ENCODE results near the gene ATP1A4.

ATP1A4 gene

DNA sequence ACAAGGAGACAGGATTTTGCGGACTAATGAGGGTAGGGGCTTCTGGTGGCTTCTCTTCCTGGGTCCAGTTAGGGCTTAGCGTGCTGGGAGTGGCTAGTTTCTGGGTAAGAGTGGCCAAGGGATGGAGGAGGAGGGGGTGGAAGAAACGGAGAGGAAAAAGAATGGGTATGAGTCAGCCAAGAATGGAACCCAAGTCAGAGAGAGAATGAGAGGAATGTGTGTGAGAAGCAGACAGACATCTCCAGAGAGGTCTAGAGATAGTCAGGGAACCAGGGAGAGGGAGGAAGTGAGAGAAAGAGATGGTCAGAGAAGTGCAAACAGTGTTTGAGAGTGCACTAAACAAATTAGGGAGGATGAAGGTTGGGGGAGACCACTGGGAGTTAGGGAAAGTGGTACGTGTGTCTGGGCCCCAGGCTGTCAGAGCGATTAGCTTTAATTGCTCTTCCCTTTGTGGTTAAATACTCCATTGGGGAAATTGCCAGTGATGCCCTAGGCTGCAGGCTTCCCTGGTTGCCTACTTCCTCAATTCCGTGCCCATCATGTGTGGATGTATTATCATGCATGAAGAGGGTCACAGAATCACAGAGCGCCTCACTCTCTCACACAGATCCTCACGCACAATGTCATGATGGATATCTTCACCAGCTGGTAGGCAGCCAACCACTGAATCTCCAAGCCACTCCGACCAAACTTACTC is 55.2 kb downstream of the ATP1A4 start:
- DNase-seq (ENCODE audit: low read depth), result no peak

- DNase-seq (ENCODE audit: low read depth), result no peak
Observed at GRCh38 chr1:160207118-160207650, 55.8 kb downstream of the ATP1A4 start.

DNA sequence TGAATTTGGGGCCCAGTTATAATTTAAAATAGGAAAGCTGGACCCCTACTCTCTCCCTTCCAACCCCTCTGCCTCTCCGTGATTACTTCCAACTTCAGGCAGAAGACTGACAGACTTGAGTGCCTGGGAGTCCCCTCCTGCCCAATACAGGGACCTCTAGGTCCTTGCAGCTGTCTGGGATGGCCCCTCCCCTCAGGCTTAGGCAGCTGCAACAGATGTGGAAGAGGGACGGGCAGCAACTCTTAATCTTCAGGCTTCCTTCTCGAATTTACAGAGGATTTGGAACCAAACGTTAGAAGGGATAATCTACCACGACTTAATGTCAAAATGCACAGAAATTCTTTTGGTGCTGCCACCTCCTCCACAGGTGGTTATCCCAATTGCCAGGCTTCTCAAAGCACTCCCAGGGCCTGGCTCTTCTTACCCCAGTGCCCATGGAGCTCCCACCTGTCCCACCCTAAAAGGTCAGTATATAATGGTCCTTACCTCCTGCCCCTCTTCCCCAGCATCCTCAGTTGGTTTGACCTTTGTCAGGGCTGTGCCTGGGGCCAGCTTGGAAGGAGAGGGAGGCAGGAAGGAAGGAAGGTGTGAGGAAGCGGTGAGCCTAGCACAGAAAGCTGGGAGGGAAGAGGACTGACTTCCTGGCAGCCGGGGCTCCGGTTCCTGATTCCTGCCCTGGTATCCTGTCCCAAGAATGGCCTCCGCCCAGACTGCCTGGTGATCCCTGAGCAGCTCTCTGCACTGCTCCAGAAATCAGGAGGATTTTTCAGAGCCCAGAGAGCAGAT is 56.6 kb downstream of the ATP1A4 start:
- no peak for DNase-seq (ENCODE audit: low read depth)

GRCh38 chr1:160208557-160209320 is 57.3 kb downstream of the ATP1A4 start:
- DNase-seq (ENCODE audit: low read depth), result no peak

GRCh38 chr1:160209321-160210046 is 58.1 kb downstream of the ATP1A4 start:
- no peak for DNase-seq (ENCODE audit: low read depth)

- DNase-seq (ENCODE audit: low read depth), result no peak
Observed at GRCh38 chr1:160210561-160210960, 59.2 kb downstream of the ATP1A4 start.

DNA sequence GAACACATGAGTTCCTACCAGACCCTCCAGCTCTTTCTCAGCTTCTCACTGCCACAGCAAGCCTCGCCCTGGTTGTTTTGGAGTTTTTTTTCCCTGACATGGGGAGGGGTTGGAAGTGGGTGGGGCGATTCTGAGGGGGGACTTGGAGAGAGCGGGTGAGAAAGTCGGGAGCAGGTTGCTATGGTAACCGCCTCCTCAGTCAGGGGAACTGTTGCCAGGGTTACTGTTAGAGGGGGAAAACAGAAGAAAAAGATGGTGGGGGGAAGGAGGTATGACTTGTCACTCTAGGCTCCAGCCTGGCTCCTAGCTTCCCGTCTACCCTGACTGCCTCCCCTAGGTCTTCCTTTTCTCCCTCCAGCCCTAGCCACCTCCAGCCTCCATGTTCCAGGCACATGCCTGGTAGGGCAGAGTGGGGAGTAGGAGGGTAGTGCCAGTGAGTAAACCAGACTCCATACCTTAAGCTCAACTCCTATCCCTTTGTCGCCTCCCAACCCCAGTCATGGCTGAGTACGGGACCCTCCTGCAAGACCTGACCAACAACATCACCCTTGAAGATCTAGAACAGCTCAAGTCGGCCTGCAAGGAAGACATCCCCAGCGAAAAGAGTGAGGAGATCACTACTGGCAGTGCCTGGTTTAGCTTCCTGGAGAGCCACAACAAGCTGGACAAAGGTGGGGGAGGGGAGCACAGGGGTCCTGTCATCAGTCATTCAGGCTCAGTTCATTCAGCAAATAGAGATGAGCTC is 59.8 kb downstream of the ATP1A4 start:
- DNase-seq (ENCODE audit: low read depth), result no peak

- DNase-seq (ENCODE audit: low read depth), result no peak
Observed at GRCh38 chr1:160214481-160215140, 63.2 kb downstream of the ATP1A4 start.

- DNase-seq (ENCODE audit: low read depth), result no peak
Observed at GRCh38 chr1:160216301-160216700, 64.9 kb downstream of the ATP1A4 start.

- no peak for DNase-seq (ENCODE audit: low read depth)
Observed at GRCh38 chr1:160217481-160218051, 66.2 kb downstream of the ATP1A4 start.

DNA sequence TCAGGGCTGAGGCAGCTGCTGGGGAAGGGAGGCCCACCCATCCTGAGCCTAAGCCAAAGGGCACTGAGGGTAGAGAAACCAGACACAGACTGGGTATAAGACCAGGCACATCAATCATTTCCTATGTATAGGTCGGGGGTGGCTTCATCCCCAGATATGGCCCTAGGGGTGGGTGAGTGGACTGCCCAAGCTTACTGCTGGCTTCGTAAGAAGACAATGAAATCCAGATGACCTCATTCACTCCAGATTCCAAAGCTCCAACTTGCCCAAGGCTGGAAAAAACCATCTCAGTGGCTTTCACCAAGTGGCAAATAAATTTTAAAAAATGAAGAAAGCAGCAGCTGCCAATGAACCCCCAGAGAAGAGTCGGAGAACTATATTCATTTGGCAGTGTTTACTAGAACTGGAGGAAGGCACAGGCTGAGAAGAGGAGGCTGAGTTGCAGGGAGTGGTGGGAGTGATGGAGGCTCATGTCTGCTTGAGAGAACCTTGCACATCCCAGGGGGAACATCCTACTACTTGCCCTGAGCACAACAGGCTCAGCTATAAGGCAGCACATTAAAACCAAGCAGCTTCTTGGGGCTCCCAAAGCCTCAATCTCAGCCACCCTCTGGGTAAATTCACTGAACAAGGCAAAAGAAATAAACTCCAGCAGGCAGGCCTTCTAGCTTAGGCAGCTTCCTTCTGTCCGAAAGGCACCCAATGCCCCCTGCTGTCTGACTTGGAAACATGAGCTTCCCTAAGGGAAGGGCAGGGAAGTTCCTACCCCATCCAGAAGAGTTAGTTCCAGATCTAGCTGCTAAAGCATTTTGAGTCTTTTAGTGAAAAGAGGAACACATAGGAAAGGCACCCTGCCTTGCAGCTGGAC is 67.9 kb downstream of the ATP1A4 start:
- DNase-seq (ENCODE audit: low read depth), result no peak

DNA sequence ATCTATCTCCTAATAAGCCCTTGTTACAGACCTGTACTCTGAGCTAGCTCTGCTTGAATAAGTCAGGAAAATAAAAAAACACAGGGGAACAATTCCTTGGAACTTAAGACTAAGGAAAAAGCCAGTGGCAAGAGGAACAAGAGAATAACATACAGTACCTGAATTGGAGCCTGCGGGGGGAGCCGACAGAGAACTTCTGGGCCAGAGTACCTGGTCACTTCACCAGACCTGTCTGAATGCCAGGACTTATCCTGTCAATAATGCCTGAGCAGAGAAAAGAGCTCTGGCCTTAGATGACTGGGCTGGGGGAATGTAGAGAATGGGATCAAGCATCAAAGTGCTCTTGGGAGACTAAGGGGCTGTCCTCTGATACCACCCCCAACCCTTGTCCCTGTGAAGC is 68.9 kb downstream of the ATP1A4 start:
- DNase-seq (ENCODE audit: low read depth), result no peak

GRCh38 chr1:160221089-160221488 is 69.7 kb downstream of the ATP1A4 start:
- DNase-seq (ENCODE audit: low read depth), result no peak

DNA sequence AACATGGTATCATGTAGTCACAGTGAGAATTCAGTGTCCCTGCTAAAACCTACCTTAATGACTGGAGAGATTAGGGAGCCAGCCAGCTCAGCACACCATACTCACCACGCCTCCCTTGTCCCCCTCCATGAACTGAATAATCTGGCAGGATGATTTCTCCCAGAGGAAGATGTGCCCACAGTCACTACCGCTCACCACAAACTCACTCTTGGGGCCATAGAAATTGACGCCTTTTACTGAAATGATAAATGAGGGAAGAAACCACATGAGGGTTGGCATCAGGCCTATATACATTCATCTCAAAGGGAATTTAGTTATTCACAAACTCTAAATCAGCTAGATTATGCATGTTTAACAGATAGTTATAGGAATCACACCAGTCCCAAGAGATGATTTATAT is 71.1 kb downstream of the ATP1A4 start:
- no peak for DNase-seq (ENCODE audit: low read depth)

- no peak for DNase-seq (ENCODE audit: low read depth)
Observed at GRCh38 chr1:160224606-160225005, 73.2 kb downstream of the ATP1A4 start.

DNA sequence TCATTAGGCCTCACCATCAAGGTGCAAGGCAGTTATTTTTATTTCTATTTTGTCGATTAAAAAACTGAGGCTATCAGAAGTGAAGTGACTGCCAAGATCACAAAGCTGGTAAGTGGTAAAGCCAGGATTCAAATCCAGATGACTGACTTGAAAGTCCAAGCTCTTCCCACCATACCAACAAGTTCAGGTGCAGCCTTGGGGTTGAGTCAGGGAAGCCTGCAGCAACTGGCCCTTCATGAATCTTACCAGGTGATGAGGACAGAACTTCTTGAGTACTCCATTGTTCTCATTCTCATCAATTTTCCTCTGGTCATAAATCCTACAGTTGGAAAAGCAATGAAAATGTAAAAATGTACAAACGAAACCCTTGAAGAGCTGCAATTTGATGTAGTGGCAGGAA is 73.9 kb downstream of the ATP1A4 start:
- no peak for DNase-seq (ENCODE audit: low read depth)

- no peak for DNase-seq (ENCODE audit: low read depth)
Observed at GRCh38 chr1:160226623-160227022, 75.2 kb downstream of the ATP1A4 start.

DNA sequence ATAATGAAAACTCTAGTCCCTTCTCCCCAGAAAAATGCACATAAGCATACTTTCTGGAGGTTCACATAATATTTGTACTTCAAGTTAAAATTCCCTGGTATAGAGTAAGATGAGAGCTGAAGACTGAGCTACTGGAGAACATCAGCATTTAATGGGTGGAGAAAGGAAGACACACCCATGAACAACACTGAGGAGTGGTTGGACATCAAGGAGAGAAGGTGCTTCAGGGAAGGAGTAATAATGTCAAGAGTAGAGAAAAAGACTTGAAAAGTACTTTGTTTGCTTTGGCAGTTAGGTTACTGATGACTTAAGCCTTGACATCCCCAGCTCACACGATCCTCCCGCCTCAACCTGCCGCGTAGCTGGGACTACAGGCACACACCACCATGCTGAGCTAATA is 75.6 kb downstream of the ATP1A4 start:
- no peak for DNase-seq (ENCODE audit: low read depth)

DNA sequence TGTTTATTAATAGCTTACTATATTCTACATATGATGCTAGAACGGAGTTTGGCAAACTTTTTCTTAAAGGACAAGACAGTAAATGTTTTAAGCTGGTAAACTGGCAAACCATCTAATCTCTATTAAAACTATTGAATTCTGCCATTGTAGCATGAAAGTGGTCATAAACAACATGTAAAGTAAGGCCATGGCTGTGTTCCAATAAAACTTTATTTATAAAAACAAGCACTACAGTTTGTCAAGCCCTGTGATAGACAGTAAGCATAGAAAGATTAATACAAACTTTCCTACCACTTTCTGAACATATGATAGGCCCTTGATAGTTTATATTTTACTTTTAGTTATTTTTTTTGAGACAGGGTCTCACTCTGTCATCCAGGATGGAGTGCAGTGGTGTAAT is 76.2 kb downstream of the ATP1A4 start:
- no peak for DNase-seq (ENCODE audit: low read depth)
